GM19240 (cell line): ENCODE data around the gene ZBTB26.
"Not testable (repeated sequence)": the region's sequence is repeated elsewhere in the genome, so short reads cannot be mapped to it uniquely, and the experiment has no call there.

ENCODE experiments used
- DNase-seq: peaks from one replicate; pipeline ENCODE4 v3.0.0; 2011; ENCODE audit warnings: low spot score; ENCODE audit not compliant: insufficient read length

ZBTB26 gene

GRCh38 chr9:122923947-122924346 is 7.4 kb downstream of the ZBTB26 start:
- DNase-seq, result no peak

DNA sequence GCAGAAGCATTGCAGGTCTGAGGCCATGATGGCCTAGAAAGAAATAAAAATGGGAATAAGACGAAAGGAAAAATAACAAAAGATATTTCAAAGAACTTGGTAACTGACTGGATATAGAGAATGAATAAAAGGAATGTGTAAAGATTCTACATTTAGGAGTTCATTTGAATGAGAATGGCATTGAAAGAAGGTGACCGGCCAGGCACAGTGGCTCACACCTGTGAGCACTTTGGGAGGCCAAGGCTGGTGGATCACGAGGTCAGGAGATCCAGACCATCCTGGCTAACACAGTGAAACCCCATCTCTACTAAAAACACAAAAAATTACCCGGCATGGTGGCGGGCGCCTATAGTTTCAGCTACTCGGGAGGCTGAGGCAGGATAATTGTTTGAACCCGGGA is 8.6 kb downstream of the ZBTB26 start:
- no peak for DNase-seq

- no peak for DNase-seq
Observed at GRCh38 chr9:122918310-122918709, 13.0 kb downstream of the ZBTB26 start.

DNA sequence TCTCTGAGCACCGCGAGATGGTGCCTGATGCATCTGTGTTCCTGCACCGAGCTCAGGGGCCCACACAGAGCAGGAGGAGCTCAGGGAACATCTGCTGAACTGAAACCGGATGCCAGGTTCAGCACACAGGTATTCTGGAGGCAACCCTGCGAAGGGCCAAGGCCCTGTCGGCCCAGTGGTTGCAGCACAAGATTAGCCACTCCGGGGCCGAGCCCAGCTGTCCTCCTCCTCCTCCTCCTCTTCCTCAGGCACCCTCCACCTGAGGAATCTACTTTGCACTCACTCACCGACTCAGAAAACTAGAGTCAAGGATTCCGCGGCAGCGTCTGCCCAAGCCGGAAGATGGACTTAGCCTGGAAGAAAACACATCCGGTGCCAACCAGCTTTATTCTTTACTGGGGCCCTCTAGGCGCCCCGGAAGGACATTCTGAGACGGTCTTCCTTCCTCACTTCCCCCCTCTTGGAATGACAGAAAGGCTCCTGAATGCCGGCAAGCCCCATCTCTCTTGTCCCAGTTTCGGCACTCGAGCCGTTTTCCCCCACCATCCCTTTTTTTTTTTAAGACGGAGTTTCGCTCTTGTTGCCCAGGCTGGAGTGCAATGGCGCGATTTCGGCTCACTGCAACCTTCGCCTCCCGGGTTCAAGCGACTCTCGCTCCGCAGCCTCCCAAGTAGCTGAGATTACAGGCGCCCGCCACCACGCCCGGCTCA is 18.2 kb downstream of the ZBTB26 start, which contains the start of gene ZBTB6:
Gene ZBTB6, minus strand, starts transcription at position 360 of the 710 bp plus-strand sequence. CDS start 1,251 bp downstream, outside the sequence.
- peak; percentile 47 for DNase-seq

GRCh38 chr9:122912671-122912963 is 18.7 kb downstream of the ZBTB26 start:
- DNase-seq, result no peak

- DNase-seq, result not testable (repeated sequence)
Observed at GRCh38 chr9:122906122-122906521, 25.2 kb downstream of the ZBTB26 start.

DNA sequence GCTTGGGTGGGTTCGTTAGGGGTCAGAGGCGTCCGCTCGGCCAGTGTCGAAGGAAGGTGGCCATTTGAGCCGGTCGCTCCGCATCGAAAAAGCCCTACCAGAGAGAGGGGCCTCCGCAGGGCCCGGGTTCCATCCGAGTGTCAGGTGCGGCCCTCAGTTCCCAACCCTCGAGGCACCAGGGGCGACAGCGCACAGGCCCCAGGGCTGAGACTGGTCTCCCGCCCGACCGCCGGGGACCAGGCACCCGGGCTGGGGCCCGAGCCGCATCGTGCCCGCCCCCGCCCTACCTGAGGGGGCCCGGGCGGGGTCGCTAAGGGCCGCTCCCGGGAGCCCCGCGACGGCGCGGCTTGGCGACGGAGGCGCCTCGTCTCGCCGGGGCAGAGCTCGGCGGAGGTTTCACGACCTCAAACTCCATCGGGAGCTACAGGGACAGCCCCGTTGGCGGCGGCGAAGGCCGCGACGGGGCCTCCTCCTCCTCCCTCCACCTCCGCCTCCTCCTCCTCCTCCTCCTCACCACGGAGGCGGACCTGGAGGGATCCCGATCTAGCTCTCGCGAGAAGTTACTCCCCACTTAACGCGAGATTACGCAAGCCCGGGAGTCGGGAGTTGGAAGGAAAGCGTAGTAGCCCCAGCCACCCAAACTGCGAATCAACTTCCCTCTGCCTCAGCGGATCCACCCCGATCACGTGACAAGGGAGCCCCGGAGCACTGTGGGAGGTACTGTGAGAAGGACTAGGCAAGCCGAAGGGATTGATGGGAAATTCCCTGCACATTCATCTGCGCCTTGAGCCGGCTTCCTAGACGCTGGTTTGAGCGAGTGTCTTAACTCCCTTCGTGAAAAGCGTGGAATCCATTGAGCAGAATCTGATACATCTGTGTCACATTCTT is 26.2 kb downstream of the ZBTB26 start, which contains the start of gene RC3H2:
Gene RC3H2, minus strand, starts transcription at position 537 of the 888 bp plus-strand sequence. CDS start 7,850 bp downstream, outside the sequence.
- DNase-seq, result peak; percentile 54

GRCh38 chr9:122904466-122904822 is 26.9 kb downstream of the ZBTB26 start:
- no peak for DNase-seq

- DNase-seq, result no peak
Observed at GRCh38 chr9:122900791-122901190, 30.5 kb downstream of the ZBTB26 start.

DNA sequence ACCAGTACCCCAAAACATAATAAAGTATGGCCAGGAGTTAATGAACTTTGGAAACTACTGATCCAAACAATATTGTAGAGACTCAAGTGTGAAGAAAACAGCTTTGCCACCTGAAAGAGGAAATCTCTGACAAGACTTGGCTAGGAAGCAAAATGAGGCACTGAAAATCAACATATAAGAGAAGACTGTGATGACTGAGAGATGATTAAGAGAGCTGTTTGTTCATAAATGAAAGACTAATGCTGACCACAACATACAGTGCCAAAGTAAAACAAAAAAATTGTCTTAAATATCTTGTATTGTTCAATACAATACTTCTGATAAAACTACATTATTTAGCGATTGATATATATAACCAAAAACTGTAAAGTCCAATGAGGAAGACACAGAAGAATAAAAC is 33.3 kb downstream of the ZBTB26 start:
- no peak for DNase-seq

DNA sequence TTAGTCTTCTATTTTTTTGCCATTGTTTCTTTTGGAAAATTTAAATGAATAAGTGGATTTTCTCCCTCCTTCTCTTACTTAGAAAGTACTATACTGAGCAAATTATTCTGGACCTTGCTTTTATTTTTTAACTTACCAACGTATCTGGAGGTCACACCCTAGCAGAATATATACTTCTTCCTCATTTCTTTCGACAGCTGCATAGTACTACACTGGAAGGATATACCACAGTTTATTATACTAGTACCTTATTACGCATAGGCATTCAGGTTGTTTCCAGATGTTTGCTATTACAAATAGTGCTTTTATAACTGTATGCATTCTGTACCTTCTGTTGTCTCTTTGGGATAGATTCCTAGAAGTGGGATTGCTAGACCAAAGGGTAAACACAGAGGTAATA is 42.8 kb downstream of the ZBTB26 start:
- no peak for DNase-seq

DNA sequence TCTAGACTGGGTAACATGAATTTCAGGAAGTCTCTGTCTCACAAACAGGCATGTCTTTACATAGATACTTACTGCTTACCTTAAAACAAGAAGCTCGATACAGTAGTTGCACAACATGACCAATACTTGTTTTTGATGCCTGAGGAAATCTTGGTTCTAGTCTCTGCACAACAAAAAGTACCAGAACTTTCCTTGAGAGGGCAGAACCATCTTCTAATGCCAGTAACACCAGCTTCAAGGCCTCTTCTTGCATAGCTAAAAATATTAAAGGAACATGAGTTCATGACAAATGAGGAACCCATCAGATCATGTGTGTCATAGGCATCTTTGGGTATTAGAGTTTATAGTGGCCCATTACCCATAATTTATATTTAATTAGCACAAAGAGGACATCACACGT is 48.2 kb downstream of the ZBTB26 start:
- DNase-seq, result no peak

DNA sequence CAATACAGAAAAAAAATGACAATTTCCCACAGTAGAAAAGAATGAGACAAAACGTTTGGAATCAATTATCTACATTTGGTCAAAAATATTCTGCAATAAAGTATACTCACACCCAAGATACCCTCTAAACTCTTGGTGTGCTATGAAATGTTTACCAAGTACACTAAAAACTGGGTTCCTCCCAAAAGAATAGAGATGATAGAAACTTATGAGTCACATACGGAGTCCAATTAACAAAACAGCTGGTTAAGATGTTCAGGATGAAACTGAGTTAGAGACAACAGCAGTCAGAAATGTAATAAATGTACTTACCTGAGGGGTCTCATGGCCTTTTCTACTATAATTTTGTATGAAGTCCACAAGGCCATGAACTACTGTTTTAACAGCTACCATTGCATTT is 51.9 kb downstream of the ZBTB26 start:
- no peak for DNase-seq

GRCh38 chr9:122875523-122875922 is 55.8 kb downstream of the ZBTB26 start:
- no peak for DNase-seq

- DNase-seq, result not testable (repeated sequence)
Observed at GRCh38 chr9:122867276-122867675, 64.0 kb downstream of the ZBTB26 start.

GRCh38 chr9:122866079-122866478 is 65.2 kb downstream of the ZBTB26 start:
- DNase-seq, result no peak
